ENCODE data around the gene ITGA11.

The ITGA11 gene

GRCh38 chr15:68435966-68436365 lies 4.0 kb upstream of the ITGA11 start:
- no peaks in the 10 kb centered on the region for H3K9me3 Mint-ChIP-seq
- no peaks in the 10 kb centered on the region for H3K36me3 Mint-ChIP-seq (ENCODE audit: low read depth)
- H3K4me1 Mint-ChIP-seq (ENCODE audit: low read depth) = peaks cover 4% of the 10 kb centered on the region
- peaks cover 59% of the 10 kb centered on the region for H3K27me3 Mint-ChIP-seq
- H3K27ac Mint-ChIP-seq = no peak overlapping the region
- no peak overlapping the region for H3K4me3 Mint-ChIP-seq

DNA sequence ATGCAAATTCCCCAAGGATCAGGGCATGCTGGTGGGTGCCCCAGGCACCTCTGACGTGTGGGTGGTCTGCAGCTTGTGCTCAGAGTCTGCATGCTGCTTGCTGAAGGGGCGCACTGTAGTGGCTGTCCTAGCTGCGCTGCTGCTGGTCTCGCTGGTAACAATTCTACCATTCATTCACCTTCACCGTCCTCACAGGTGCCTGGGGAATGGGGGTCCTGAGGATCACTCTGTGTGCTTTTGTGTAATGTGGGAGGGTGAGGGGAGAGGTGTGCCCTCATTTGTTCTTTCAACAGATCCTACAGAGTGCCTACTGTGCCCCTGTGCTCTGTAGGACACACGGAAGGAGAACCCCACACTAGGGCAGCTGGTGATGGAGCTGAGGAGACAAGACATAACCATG lies 2.1 kb upstream of the ITGA11 start:
- no peak overlapping the region for H3K27ac Mint-ChIP-seq
- peaks cover 4% of the 10 kb centered on the region for H3K4me1 Mint-ChIP-seq (ENCODE audit: low read depth)
- H3K36me3 Mint-ChIP-seq (ENCODE audit: low read depth) = no peaks in the 10 kb centered on the region
- no peak overlapping the region for H3K4me3 Mint-ChIP-seq
- peaks cover 67% of the 10 kb centered on the region for H3K27me3 Mint-ChIP-seq
- H3K9me3 Mint-ChIP-seq = no peaks in the 10 kb centered on the region

GRCh38 chr15:68433551-68433950 lies 1.6 kb upstream of the ITGA11 start:
- no peak overlapping the region for H3K27ac Mint-ChIP-seq
- no peaks in the 10 kb centered on the region for H3K36me3 Mint-ChIP-seq (ENCODE audit: low read depth)
- H3K4me1 Mint-ChIP-seq (ENCODE audit: low read depth) = peaks cover 4% of the 10 kb centered on the region
- no peaks in the 10 kb centered on the region for H3K9me3 Mint-ChIP-seq
- H3K4me3 Mint-ChIP-seq = no peak overlapping the region
- peaks cover 64% of the 10 kb centered on the region for H3K27me3 Mint-ChIP-seq

- H3K4me3 Mint-ChIP-seq = no peak overlapping the region
- H3K9me3 Mint-ChIP-seq = no peaks in the 10 kb centered on the region
- H3K27ac Mint-ChIP-seq = no peak overlapping the region
- H3K27me3 Mint-ChIP-seq = peaks cover 54% of the 10 kb centered on the region
- H3K4me1 Mint-ChIP-seq (ENCODE audit: low read depth) = peaks cover 4% of the 10 kb centered on the region
- H3K36me3 Mint-ChIP-seq (ENCODE audit: low read depth) = no peaks in the 10 kb centered on the region
Measured at GRCh38 chr15:68432441-68433064, 590 bp upstream of the ITGA11 start.

DNA sequence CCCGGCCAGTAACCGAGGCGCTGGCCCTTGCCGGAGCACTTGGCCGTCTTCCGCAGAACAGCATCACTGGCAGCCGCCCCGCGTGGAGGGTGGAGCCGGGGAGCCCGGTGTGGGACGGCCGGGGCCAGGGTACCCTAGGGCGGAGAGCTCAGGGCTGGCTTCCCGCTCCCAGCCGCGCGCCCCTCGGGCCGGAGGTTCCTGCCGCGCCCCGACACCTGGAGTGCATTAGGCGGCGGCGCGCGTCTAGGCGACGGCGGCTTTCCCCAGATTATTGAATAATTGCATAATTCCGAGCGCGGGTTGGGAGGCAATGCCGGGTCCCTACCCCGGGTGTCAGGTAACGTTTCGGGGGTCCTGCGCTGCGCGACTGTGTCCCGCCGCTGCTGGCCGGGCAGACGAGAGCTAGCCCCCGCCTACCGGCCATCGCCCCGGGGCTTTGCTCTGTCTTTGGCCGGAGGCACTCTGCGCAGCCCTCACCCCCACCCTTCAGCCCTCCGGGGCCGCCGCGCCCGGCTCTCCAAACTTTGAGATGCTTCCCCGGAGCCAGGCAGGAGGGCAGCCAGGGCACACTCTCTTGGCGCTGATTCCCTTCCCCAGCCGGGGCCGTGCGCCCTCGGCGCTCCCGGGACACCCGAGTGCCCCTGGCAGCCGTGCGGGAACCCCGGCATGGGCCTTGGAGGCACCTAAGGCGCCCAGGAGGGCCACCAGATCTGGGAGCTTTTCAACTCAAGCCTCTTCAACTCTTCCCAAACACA lies 749 bp downstream of the ITGA11 start:
- Mint-ChIP-seq H3K27ac (no peak overlapping the region), H3K36me3 (ENCODE audit: low read depth) (no peaks in the 10 kb centered on the region), H3K27me3 (peaks cover 46% of the 10 kb centered on the region), H3K9me3 (no peaks in the 10 kb centered on the region), H3K4me3 (no peak overlapping the region), H3K4me1 (ENCODE audit: low read depth) (peaks cover 4% of the 10 kb centered on the region)

- H3K27ac Mint-ChIP-seq = no peak overlapping the region
- H3K4me3 Mint-ChIP-seq = no peak overlapping the region
- no peaks in the 10 kb centered on the region for H3K36me3 Mint-ChIP-seq (ENCODE audit: low read depth)
- no peaks in the 10 kb centered on the region for H3K9me3 Mint-ChIP-seq
- H3K4me1 Mint-ChIP-seq (ENCODE audit: low read depth) = peaks cover 4% of the 10 kb centered on the region
- H3K27me3 Mint-ChIP-seq = peaks cover 45% of the 10 kb centered on the region
Measured at GRCh38 chr15:68430471-68431036, 1.4 kb downstream of the ITGA11 start.

DNA sequence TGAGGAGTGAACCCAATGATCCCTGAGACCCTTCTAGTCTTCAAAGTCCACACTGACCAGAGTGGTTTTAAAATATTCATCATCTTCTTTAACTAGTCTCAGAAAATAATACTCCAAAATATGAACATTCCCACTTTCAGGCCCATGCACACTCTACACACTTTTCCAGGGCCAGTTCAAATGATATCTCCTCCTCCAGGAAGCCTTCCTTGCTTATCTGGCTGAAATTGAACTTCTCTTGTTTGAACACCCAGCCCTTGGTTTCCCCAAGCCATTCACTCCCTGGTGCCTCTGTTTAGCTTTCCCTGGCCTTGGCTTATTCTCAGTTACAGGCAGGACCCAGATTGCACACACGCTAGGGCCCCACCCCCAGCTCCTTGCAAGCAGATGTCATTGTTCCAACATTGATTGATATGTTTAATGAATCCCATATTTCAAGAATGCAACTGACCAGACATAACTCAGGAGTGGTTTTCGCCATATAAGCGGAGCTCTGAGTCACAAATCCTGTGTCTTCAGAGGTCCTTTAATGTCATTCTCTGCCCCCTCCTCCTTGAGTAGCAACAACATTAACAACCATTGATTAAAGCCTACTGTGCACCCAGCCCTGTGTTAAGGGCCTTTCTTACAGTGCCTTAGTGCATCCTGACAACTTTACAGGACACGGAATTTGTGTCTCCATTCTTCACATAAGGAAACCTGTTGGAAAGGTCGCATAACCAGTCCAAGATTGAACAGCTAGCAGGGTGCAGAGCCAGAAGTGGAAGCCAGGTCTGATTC lies 2.1 kb downstream of the ITGA11 start:
- Mint-ChIP-seq H3K27ac (no peak overlapping the region), H3K4me1 (ENCODE audit: low read depth) (peaks cover 4% of the 10 kb centered on the region), H3K27me3 (peaks cover 40% of the 10 kb centered on the region), H3K9me3 (no peaks in the 10 kb centered on the region), H3K4me3 (no peak overlapping the region), H3K36me3 (ENCODE audit: low read depth) (no peaks in the 10 kb centered on the region)

DNA sequence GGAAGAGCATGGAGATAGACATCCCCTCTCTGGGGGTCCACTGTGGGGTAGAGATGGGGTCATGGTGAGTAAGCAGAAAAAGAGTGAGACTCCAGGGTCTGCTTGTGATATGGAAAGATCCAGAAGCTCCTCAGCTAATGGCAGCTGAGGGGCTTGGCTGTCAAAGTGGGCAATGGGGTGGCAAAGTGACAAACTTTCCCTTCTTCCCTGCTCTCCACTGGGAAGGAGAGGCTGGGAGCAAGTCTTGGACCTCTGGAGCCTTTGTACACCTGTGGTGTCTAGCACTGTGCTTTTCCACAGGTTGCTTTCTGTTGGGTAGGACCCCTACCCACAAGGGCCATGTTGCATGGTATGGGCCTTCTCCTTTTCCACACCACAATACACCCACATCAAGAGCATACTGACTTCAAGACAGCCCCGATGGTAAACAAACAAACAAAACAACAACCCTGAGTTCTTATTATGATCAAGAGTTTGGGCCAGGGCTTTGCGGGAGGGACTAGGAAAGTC lies 3.5 kb downstream of the ITGA11 start:
- H3K27ac Mint-ChIP-seq = no peak overlapping the region
- no peak overlapping the region for H3K4me3 Mint-ChIP-seq
- no peaks in the 10 kb centered on the region for H3K36me3 Mint-ChIP-seq (ENCODE audit: low read depth)
- H3K27me3 Mint-ChIP-seq = peaks cover 32% of the 10 kb centered on the region
- H3K9me3 Mint-ChIP-seq = no peaks in the 10 kb centered on the region
- peaks cover 4% of the 10 kb centered on the region for H3K4me1 Mint-ChIP-seq (ENCODE audit: low read depth)

- H3K4me3 Mint-ChIP-seq = no peak overlapping the region
- peaks cover 27% of the 10 kb centered on the region for H3K27me3 Mint-ChIP-seq
Measured at GRCh38 chr15:68427963-68428362, 4.0 kb downstream of the ITGA11 start.

DNA sequence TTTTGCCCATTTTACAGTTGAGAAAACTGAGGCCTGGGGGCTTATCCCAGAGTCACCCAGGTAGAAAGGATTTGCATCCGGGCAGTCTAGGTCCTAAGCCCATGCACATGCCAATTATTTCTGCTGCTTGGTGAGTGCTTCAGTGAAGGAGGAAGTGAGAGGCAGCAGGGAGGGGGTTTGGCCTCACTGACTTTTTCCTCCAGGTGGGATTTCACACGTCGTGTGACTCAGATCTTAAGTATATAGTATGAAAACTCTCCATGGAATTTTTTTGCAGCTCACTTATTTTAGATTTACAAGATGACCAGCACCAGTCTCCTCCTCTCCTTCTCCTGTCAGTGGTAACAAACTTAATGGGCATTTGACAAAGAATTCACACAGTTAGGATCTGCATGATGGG lies 4.6 kb downstream of the ITGA11 start:
- H3K4me3 Mint-ChIP-seq = no peak overlapping the region
- peaks cover 21% of the 10 kb centered on the region for H3K27me3 Mint-ChIP-seq
- H3K36me3 Mint-ChIP-seq (ENCODE audit: low read depth) = no peaks in the 10 kb centered on the region
- no peaks in the 10 kb centered on the region for H3K9me3 Mint-ChIP-seq
- no peak overlapping the region for H3K27ac Mint-ChIP-seq
- peaks cover 1% of the 10 kb centered on the region for H3K4me1 Mint-ChIP-seq (ENCODE audit: low read depth)

More at GRCh38 chr15:68427963-68428362, 4.0 kb downstream of the ITGA11 start:
- Mint-ChIP-seq H3K36me3 (ENCODE audit: low read depth) (no peaks in the 10 kb centered on the region), H3K9me3 (no peaks in the 10 kb centered on the region), H3K27ac (no peak overlapping the region), H3K4me1 (ENCODE audit: low read depth) (peaks cover 4% of the 10 kb centered on the region)

DNA sequence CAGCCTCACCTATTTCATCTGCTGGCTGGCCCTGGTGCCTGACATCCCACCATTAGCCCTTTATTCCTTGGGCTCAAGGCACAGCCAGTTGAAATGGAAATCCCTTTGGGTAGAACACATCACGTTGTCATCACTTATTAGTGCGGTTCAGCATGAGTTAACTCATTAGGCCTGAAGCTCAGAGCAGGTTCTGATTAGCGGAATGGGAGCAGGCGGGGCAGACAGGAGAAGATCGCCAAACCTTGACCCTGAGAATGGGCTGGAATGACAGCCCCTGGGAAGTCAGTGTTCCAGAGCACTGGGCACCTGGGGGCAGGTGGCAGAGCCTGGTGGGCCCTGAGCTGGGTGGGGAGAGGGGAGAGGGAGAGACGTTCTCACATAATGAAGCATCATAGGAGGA lies 5.8 kb downstream of the ITGA11 start:
- Mint-ChIP-seq H3K4me1 (ENCODE audit: low read depth) (no peaks in the 10 kb centered on the region), H3K27ac (no peak overlapping the region), H3K9me3 (no peaks in the 10 kb centered on the region), H3K36me3 (ENCODE audit: low read depth) (no peaks in the 10 kb centered on the region), H3K4me3 (no peak overlapping the region), H3K27me3 (peaks cover 19% of the 10 kb centered on the region)

- H3K36me3 Mint-ChIP-seq (ENCODE audit: low read depth) = no peaks in the 10 kb centered on the region
Measured at GRCh38 chr15:68425428-68426060, 6.4 kb downstream of the ITGA11 start.

DNA sequence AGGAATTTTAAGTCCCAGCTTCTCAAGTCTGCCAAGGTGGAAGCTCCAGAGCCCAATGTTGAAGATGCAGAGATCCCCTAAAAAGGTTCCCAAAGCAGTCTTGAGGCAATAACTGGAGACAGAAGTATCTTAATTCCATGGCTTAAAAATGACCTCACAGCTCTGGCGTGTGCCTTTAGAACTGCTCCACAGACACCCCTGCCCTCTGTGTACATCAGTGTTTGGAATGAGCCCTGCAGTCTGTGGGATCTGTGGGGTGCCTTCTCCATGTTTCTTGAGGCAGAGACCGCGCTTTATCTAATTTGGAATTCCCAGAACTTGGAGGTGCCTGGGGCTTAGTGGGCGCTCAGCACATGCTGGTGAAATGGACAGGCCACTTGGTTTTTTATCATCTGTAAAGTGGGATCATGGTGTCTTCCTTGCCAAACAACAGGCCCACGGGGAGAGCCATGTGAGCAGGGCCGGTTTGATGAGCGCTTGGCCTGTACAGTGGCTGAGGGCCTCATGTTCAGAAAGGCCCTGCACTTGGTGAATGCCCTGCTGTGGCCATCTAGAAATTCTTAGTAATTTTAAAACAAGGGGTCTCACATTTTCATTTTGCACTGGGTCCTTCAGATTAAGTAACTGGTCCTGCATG lies 7.1 kb downstream of the ITGA11 start:
- Mint-ChIP-seq H3K36me3 (ENCODE audit: low read depth) (no peaks in the 10 kb centered on the region), H3K27me3 (peaks cover 10% of the 10 kb centered on the region), H3K9me3 (no peaks in the 10 kb centered on the region), H3K4me3 (no peak overlapping the region), H3K27ac (no peak overlapping the region), H3K4me1 (ENCODE audit: low read depth) (no peaks in the 10 kb centered on the region)

More at GRCh38 chr15:68425428-68426060, 6.4 kb downstream of the ITGA11 start:
- Mint-ChIP-seq H3K4me3 (no peak overlapping the region), H3K4me1 (ENCODE audit: low read depth) (no peaks in the 10 kb centered on the region), H3K27me3 (peaks cover 17% of the 10 kb centered on the region), H3K9me3 (no peaks in the 10 kb centered on the region), H3K27ac (no peak overlapping the region)
